Tibial nerve (tissue), 4 donors: ENCODE results near the gene C1orf105.

Source experiments
- CTCF ChIP-seq, 5 experiments: fragments of 200-600 bp in 3 of 5; fragments of 450-650 bp in 2 of 5; sonication (generic) in 3 of 5; IDR thresholded peaks; one replicate each; pipeline ENCODE4 v1.5.1; 2016 to 2019; ENCODE audit warnings: antibody characterized with exemption in 5 of 5, mild to moderate bottlenecking in 3 of 5, moderate library complexity in 2 of 5
- EP300 ChIP-seq, 2 donors: sonication (generic); formaldehyde crosslinking; IDR thresholded peaks; one replicate each; pipeline ENCODE4 v1.6.1; 2017; ENCODE audit warnings: antibody characterized with exemption in 2 of 2, mild to moderate bottlenecking in 1 of 2
- POLR2A ChIP-seq, 2 donors: fragments of 450-650 bp; IDR thresholded peaks; one replicate each; pipeline ENCODE4 v1.6.1; 2017; ENCODE audit warnings: antibody characterized with exemption in 2 of 2, mild to moderate bottlenecking in 2 of 2, moderate library complexity in 2 of 2

GRCh38 chr1:172398193-172398592, 22.3 kb upstream of the C1orf105 start:
- no peak for TF ChIP-seq CTCF (IDR thresholded peaks at IDR 0.05)
- TF ChIP-seq EP300 (IDR thresholded peaks at IDR 0.05) = peak in 1 of 2 donors; percentile 12
- no peak for TF ChIP-seq POLR2A (IDR thresholded peaks at IDR 0.05)
